Activated CD4-positive, alpha-beta T cell treated with anti-CD3 and anti-CD28 coated beads, Interleukin-2, amount 50 U/mL, for 4 hours (primary cell): ENCODE measurements around the gene PHF21A.
"Not testable (repeated sequence)": the region's sequence is repeated elsewhere in the genome, so short reads cannot be mapped to it uniquely, and the experiment has no call there.

Experiments
- DNase-seq, 2 experiments: peaks; one replicate each; pipeline ENCODE4 v3.0.0-alpha.2; 2020

The PHF21A gene

GRCh38 chr11:46026606-46027293 is 94.5 kb downstream of the PHF21A start:
- no peak for DNase-seq

- DNase-seq, result no peak
Measured at GRCh38 chr11:46020084-46020599, 101.1 kb downstream of the PHF21A start.

GRCh38 chr11:46018651-46019050 is 102.6 kb downstream of the PHF21A start:
- DNase-seq, result no peak

GRCh38 chr11:46017341-46017740 is 103.9 kb downstream of the PHF21A start:
- DNase-seq, result no peak

GRCh38 chr11:46015941-46016340 is 105.3 kb downstream of the PHF21A start:
- DNase-seq, result no peak

GRCh38 chr11:46014168-46014567 is 107.1 kb downstream of the PHF21A start:
- DNase-seq, result not testable (repeated sequence)

- no peak for DNase-seq
Measured at GRCh38 chr11:46012185-46012584, 109.1 kb downstream of the PHF21A start.

GRCh38 chr11:46010100-46010499 is 111.2 kb downstream of the PHF21A start:
- DNase-seq, result no peak

- DNase-seq, result no peak
Measured at GRCh38 chr11:46009647-46010046, 111.6 kb downstream of the PHF21A start.

GRCh38 chr11:46006418-46007070 is 114.7 kb downstream of the PHF21A start:
- DNase-seq, result no peak

GRCh38 chr11:46003572-46003971 is 117.7 kb downstream of the PHF21A start:
- DNase-seq, result no peak

GRCh38 chr11:46002189-46002588 is 119.1 kb downstream of the PHF21A start:
- no peak for DNase-seq

GRCh38 chr11:46001448-46001914 is 119.8 kb downstream of the PHF21A start:
- DNase-seq, result no peak

GRCh38 chr11:45997599-45997998 is 123.7 kb downstream of the PHF21A start:
- DNase-seq, result no peak

GRCh38 chr11:45995342-45995734 is 125.9 kb downstream of the PHF21A start:
- DNase-seq, result no peak

- DNase-seq, result no peak
Measured at GRCh38 chr11:45994371-45995341, 126.6 kb downstream of the PHF21A start.

- DNase-seq, result no peak
Measured at GRCh38 chr11:45993531-45994001, 127.7 kb downstream of the PHF21A start.

GRCh38 chr11:45988921-45989320 is 132.3 kb downstream of the PHF21A start:
- DNase-seq, result no peak

- no peak for DNase-seq
Measured at GRCh38 chr11:45985212-45985611, 136.0 kb downstream of the PHF21A start.

- no peak for DNase-seq
Measured at GRCh38 chr11:45984192-45984591, 137.1 kb downstream of the PHF21A start.

- DNase-seq, result no peak
Measured at GRCh38 chr11:45983471-45983845, 137.8 kb downstream of the PHF21A start.

GRCh38 chr11:45982656-45983470 is 138.4 kb downstream of the PHF21A start:
- peak; percentile 10 to 13 for DNase-seq
